Stimulated activated CD8-positive, alpha-beta memory T cell treated with anti-CD3 and anti-CD28 coated beads, Interleukin-4, amount 100 ng/mL, for 48 hours (primary cell): Measurements from ENCODE around the gene RXFP2.

Source experiments
- DNase-seq: peaks from one replicate; pipeline ENCODE4 v3.0.0-alpha.2; 2020

The RXFP2 gene

DNA sequence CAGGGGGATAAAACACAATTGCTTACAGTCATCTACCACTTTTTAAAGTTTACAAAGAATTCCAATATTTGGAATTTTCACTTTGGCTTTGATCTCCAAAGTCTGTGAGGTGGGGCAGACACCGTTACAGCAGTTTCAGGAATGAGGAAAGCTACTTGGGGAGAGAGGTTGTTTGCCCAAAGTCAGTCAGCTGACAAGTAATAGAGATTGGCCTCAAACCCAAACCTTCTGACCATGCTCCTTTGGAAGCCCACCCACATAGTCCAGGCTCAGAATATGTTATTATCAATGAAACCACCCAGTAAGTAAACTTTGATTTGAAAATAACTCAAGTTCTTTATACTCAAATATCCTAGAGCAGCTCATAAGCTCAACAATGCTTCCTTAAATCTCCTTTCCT is 29.0 kb downstream of the RXFP2 start:
- no peak for DNase-seq

DNA sequence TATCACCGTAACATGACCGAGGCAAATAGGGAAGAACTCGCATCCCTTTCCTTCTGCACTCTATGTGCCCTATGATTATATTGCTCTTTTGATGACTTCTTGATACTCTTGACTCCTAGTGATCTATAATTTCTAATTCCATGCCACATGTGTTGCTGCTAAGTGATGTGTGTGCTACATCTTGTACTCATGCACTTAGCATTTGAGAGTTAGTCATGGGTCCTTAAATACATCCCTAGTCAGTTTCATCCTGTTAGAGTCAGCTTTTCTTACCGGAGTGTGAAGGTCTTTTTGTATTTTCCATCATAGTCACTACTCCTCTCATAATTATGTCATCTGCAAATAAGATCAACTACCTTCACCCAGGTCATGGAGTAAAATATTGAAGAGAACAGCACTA is 30.2 kb downstream of the RXFP2 start:
- DNase-seq = no peak

DNA sequence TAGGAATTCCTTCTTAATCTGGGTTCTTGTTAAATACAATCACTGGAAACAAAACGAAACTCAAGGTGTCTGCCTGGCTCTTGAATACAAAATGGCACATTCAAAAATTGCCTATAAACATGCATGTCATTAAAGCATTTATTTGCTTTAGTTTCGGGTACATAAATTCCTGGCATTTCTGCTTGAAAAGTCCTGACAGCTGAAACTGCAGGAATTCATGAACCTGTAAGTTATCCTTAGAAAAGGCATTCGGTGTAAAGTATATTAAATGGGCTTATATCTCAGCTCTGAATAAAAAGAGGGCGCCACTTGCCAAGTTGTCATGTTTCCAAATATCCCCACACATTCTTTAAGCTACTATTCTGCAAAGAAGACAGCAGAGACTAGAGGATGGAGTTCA is 32.9 kb downstream of the RXFP2 start:
- no peak for DNase-seq

DNA sequence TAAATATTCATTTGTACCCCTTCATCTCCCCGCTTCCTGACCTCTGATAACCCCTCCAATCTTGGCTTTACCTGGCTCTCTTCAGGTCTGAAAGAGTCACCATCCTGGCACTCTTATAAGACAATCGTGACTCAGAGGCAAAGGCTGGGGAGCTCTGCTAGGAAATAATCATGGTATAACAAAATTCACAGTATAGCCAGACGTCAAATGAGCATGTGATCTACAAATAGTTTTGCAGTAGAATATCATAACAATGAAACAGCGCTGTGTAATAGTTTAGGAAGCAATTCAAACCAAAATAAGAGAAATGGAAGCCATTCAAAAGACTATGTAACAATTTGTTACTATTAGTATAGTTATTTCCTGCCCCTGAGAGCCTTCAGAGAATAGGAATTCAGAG is 34.2 kb downstream of the RXFP2 start:
- no peak for DNase-seq

DNA sequence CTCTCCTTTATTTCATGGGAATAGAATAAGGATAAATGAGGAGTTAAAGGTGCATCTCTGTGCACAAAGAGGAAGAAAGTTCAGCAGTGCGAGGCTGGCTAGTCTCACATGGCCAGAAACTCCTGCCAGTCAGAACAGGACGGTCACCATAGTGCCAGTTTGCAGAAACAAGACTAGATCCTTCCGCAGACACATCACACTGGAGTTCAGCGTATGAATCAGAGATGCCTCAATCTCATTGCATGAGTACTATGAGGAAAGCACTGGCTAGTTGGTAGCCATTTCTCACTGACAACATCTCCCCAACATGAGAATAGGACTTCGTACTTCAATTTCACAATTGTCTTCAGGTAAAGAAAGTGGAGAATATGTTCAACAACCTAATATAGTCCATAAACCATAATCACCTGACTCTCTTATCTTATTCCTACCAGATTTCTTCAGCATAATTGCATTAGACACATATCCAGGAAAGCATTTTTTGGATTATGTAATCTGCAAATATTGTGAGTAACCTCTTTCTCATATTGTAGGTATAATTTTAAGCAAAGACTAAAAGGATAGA is 34.9 kb downstream of the RXFP2 start:
- DNase-seq = no peak

DNA sequence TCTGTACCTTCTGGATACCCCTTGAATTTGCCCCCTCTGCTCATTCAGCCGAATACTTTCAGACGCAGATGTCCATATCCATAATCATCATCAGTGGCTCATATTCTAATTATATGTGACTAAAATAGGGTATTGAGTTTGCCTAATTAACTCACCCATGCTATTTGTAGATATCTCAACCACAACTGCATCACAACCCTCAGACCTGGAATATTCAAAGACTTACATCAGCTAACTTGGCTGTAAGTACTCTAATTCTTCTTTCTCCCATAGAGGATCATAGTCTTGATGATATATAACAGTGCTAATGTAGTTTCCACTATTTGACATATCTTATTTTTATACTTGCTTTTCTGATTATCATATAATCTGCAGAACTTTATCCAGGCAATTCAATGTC is 35.8 kb downstream of the RXFP2 start:
- DNase-seq = no peak

DNA sequence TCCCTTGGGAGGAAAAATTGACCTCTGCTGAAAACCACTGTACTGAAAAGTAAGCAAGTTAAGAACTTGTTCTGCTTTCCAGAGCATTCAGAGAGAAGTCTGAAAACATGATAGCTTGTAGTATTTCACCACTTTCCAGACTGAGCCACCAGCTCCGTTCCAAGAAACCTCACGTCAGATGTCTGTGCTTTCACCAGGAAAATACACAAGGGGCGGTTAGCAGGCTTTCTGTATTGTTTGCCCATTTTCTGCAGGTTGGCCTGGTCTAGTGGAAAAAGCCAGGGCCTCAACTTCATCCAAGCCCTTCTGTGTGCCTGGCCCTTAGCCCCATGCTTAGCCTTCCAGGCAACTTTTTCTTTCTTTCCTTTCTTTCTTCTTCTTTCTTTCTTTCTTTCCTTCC is 36.4 kb downstream of the RXFP2 start:
- DNase-seq = no peak

DNA sequence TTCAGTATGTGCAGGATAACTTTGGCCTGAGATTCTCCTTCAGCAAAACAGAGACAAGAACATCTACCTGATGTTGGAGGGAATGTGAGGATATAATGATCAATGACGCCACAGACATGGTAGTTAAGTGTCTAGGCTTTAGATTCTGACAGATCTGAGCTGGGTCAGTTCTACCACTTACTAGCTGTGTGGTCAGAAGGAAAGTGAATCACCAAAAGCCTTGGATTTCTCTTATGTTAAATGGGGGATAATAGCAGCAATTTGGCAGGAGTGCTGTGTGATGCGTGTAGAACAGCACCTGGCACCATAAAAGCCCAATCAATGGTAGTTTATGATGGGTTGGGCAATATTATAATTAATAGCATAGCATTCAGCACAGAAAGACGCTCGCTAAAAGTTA is 41.7 kb downstream of the RXFP2 start:
- no peak for DNase-seq

DNA sequence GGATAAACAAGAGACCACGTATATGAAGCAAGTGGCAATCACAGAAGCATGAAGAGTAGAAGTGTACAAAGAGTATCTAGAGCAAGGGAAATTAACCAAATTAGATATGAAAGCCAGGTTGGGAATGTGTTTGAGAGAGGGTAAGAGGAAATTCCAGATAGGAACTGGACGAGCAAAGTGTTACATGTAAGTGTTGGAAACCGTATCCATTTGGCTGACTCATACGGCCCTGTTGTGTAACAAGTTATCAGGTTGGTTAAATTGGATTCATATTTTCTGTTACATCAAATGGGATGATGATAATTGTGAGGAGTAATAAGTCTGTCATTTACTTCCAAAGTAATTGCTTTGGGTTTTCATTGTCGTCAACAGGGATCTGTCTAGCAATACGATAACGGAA is 46.7 kb downstream of the RXFP2 start:
- no peak for DNase-seq

DNA sequence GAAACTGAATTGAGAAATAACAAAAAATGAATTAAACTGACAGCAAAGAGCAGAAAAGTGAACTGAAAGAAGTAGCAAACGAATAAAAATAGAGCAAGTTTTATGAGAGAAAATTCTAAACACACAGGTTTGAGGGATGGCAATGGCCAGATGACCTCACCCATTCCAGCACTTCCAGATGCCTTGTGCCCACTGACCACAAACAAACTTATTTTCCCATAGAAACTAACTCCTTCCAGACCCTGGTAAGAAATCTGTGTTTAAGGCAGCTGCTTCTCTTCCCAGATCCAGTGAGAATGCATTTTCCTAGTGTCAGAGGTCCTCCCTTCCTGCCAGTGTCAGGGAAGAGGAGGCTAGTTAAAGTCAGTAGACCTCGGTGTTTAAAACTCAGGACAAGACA is 51.7 kb downstream of the RXFP2 start:
- no peak for DNase-seq

DNA sequence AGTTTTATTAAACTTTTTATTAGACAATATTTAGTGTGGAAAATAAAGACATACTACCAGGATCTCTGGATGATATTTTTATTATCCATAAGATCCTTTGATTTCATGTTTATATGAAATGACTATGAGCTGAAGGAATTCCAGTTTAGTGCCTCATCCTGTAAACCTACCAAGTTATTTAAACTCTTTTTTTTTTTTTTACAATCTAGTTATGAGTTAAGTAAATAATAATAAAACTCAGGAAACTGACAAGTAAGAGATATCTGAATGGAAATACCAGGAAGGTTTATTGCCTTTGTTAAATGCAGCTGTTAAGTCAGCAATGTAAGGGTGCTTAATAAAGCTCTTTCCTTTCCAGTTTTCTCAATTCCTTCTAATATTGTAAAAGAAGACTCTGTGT is 53.9 kb downstream of the RXFP2 start:
- DNase-seq = no peak

DNA sequence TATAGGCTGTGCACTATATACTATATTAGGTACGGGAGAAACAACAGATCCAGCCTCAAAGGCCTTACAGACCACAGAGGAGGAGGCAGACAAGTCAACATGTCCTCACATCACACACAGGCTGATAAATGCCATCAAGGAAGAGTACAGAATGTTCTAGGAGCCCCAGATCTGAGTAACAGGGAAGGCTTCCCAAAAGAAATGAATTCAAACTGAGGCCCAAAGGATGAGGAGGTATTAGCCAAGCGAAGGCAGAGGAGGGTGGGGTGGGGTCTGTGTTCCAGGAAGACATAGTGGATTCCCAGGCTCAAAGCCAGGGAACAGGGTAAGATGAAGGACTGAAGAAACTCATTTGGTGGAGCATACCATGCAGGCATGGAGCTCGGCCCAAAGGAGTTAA is 55.1 kb downstream of the RXFP2 start:
- no peak for DNase-seq

DNA sequence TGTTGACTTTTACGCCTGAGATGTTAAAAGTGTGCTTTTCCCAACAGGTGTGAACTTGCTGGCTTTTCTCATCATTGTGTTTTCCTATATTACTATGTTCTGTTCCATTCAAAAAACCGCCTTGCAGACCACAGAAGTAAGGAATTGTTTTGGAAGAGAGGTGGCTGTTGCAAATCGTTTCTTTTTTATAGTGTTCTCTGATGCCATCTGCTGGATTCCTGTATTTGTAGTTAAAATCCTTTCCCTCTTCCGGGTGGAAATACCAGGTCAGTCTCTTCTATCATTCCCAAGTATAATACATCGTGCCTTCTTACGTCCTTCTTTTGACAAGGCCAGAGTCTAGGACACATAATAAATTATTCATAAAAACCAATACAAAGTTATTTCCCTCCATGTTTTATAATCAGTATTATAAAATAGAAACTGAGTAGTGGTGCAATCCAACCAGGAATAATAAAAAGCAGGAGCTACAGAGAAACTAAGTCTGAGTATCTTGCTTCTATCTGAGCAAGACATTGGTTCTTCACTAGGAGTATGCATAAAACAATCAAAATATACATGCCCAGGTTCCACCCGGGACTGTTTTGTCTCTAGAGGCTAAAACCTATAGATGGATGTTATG is 57.9 kb downstream of the RXFP2 start:
- DNase-seq = no peak

DNA sequence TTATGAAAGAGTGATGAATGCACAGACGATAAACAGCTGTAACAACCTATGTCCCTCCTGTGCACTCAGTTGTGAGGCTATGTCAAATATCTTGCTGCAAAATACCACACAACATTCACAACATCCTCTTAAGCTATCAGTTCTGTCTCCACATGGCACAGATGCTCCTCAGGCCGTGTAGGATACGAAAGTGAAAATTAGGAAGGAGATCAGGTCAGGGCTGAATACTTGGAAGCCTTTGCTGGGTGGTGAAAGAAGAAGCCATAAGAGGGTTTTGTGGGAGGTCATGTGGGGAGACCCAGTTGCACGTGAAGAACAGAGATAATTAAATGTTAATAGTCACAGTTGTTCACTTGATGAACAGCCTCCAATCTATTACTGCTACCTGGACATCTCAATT is 58.9 kb downstream of the RXFP2 start:
- no peak for DNase-seq

DNA sequence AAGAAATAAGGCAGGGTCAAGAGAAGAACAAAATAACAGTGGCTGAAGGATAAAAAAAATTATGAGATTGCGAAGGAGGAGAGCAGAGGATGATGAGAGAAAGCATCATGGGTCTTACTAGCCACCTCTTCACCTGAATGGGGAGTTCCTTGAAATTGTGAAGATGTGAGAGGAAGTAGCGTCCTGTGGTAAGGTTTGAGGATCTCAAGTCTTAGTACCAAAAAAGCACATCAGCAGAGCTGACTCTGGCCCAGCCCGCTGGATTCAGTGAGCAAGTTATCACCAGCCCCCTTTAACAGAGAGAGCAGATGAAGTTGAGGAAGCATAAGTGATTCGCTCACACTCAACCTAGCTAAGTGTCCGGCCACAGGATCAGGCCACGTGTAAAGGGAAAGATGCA is 61.8 kb downstream of the RXFP2 start:
- DNase-seq = no peak

DNA sequence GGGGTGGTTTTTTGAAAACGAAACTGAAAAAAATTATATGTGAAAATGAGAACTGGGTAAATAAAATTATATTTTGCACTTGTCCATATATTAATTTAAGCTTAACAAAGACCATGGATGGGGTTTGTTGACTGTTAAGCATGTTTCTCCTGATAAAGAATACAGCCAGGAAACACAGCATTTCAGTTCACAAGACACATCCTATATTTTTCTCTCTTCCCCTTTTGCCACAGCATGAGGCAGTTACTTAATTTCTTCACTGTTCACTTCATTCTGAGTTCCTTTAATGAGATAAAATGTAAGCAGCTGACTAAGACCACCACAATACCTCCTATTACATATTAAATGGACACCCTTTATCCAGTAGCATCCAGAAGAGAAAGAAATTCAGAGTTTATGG is 64.0 kb downstream of the RXFP2 start:
- no peak for DNase-seq

DNA sequence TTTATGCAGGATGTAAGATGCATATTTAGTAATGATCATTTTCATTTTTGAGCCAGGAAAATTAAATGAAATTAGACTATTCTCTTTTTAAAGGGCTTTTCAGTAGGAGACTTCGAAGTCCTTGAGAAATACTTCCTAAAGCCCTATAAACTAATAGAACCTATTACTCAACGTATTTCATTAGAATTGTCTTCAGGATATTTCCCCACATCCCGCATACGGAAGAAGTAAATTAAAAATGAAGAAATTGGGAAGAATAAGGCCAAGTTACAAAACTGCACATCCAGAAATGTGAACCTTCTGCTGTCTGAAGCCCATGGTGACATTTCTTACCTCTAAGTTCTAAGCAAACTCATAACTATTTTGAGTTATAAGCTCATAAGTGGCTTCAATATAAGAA is 66.5 kb downstream of the RXFP2 start:
- no peak for DNase-seq

DNA sequence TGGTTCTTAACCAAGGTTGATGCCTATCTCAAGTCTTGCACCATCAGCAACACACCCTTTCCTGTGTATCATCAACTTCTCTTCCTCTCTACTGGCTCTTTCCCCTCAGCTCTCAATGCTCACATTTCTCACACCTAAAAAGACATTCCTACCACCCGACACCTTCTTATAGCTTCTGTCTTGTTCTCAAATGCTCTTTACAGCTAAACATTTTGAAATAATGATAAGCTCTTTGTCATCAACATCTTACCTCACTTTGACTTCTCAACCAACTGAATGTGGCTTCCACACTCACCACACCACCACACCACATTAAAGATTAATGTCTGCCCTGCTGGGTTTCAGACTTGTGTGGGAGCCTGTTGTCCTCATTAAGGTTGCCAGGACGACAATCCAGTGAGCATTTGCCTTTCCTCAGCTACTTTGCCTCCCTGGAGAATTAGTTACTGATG is 67.8 kb downstream of the RXFP2 start:
- peak; percentile 31 for DNase-seq

DNA sequence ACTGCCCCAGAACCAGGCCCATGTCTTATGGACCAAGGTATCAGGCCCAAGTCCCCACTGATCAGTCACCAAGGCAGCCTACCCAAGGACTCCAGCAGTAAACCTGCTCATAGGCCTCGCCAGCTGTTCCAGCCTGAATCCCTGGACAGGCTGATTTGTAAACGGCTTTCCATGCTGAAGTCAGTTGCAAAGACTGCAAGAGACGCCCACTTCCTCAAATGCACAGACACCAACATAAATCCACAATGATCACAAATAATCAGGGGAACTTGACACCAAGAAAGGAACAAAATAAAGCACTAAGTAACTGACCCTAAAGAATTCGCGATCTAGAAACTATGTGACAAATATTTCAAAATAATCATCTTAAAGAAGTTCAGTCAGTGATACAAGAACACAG is 75.2 kb downstream of the RXFP2 start:
- DNase-seq = no peak

DNA sequence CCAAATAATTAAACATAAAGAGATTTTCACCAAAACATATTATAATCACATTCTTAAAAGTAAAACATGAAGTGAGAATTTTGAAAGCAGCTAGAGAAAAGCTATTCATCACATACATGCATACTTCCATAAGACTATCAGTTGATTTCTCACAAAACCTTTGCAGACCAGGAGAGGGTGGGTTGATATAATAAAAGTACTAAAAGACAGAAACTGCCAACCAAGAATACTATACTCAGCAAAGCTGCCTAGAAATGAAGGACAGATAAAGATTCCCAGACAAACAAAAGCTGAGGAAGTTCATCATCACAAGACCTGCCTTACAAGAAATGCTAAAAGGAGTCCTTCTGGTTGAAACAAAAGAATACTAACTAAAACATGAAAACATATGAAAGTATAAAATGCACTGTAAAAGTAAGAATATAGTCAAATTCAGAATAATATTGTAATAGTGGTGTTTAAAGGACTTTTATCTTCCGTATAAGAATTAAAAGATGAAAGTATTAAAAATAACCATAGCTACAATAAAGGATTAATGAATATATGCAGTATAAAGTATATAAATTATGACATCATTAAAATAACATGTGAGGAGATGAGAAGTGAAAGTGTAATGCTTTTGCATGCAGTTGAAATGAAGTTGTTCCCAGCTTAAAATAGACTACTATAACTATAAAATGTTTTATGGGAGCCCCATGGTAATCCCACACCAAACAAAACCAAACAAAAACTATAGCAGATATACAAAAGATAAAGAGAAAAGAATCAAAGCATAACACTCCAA is 76.2 kb downstream of the RXFP2 start:
- DNase-seq = no peak

DNA sequence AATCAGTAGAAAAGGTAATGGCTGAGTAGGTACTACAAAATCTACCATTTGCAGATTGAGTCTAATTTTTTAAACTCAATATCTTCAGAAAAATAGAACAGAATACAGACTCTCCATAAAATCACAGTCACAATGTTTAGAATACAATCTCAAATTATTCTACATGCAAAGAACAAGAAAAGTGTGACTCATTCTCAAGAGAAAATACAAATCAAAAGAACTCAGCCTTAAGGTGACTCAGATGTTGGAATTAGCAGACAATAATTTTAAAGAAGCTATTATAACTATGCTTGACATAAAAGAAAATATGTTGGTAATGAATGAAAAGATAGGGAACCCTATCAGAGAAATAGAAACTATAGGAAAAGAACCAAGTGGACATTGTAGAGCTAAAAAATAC is 78.9 kb downstream of the RXFP2 start:
- DNase-seq = no peak

DNA sequence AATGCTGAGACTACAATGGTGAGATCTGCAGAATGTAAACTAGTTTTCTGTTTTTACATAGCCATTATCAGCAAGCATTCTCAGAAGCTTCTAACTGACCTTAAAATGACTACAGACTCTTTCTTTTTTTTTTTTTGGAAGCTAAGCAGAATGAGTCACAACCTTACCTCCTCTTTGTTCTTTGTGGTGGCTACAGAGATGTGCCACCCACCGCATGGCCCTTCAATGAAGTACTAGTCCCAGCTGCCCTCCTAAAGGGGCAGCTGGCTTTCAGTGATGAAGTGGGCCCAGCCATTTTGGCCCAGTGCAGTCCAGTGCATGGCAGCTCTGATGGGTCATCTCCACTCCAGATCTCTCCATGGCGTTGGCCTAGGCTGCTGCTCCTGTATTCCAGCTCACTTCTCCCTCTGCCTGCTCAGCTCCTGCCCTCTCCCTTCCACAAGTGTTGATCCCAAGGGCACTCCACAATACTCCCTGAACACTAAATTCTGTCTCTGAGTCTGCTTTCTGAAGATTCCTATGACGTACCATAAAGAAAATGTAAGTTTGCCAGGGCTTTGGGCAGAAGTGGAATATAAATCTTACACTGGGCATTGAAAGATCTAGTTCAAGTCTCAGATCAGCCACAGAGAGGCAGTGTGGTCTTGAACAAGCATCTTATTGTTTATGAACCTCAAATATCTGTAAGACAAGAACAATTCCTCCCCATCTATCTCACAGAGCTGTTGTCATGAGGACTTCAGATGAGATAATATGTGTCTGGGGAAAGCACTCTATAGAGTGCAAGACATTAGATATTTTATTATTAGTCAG is 85.6 kb downstream of the RXFP2 start:
- DNase-seq = no peak

DNA sequence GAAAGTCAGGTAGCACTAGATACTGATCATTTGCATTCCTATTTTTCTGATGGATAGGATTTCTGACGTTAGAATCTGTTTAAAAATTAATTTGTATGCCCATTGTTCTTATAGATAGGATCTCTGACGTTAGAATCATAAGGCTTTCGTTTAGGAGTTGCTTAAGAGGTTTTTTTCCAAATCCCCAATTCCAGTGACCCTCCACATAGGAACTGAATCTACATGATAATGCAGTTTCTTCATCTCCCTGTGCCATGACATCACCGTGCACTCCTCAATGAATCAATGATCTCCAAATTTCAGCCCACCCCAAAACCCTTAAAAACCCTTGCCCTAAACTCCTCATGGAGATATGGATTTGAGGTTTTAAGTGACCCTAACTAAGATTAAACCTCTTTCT is 87.2 kb downstream of the RXFP2 start:
- no peak for DNase-seq

DNA sequence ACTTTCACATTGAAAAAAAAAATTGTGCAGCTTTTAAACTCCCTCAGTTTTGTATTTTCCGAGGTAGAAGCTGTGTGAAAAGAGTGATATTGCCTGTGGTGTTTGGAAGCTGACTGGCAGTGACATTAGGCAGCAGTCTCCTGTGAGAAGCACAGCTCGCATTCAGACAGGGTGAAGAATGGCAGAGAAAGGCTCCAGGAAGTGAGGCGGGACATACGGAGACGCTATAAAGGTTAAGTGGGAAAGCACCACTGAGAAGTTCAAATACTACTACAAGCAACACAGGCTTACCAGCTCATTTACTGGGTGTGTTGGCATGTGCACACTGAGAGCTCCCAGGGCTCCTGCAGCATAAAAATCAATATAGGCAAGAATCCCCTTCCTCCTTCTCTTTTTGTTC is 88.4 kb downstream of the RXFP2 start:
- no peak for DNase-seq
